Activated naive CD4-positive, alpha-beta T cell treated with anti-CD3 and anti-CD28 coated beads, Interleukin-2, amount 50 U/mL, for 72 hours (primary cell): Measurements from ENCODE around the gene KDM6A. TPM values are rescaled to one million over a fixed set of nuclear protein-coding genes. Genes with fewer than 3 reads are reported as not detected.
A peak's percentile ranks its signal among the peaks of the same experiment; 100 is the strongest.
"Not testable (repeated sequence)": the region's sequence is repeated elsewhere in the genome, so short reads cannot be mapped to it uniquely, and the experiment has no call there.

ENCODE experiments used
- ATAC-seq, 2 donors: fragments of 150-1000 bp; cut with Tn5 transposase; 2 replicates each; pipeline ENCODE4 v1.10.0; 2021; ENCODE audit warnings: mild to moderate bottlenecking in 2 of 2, moderate library complexity in 2 of 2
- DNase-seq, 2 donors: peaks; one replicate each; pipeline ENCODE4 v3.0.0; 2021 to 2022; ENCODE audit warnings: low spot score in 2 of 2
- H3K27ac Mint-ChIP-seq, 2 donors: one replicate each; pipeline ENCODE4 v1.8.0; 2022; ENCODE audit warnings: mild to moderate bottlenecking in 2 of 2, mixed read lengths in 2 of 2
- H3K36me3 Mint-ChIP-seq, 2 donors: one replicate each; pipeline ENCODE4 v1.8.0; 2022; ENCODE audit warnings: mixed read lengths in 2 of 2
- H3K9me3 Mint-ChIP-seq, 2 donors: one replicate each; pipeline ENCODE4 v1.8.0; 2022; ENCODE audit warnings: mixed read lengths in 2 of 2
- total RNA-seq, 2 donors: library from RNA; stranded (reverse); gene quantifications; one replicate each; pipeline ENCODE4 v1.2.3, GENCODE V29; 2022

KDM6A gene
- total RNA-seq, 2 donors from 2014 or later = 20.1 to 24.8 TPM

DNA sequence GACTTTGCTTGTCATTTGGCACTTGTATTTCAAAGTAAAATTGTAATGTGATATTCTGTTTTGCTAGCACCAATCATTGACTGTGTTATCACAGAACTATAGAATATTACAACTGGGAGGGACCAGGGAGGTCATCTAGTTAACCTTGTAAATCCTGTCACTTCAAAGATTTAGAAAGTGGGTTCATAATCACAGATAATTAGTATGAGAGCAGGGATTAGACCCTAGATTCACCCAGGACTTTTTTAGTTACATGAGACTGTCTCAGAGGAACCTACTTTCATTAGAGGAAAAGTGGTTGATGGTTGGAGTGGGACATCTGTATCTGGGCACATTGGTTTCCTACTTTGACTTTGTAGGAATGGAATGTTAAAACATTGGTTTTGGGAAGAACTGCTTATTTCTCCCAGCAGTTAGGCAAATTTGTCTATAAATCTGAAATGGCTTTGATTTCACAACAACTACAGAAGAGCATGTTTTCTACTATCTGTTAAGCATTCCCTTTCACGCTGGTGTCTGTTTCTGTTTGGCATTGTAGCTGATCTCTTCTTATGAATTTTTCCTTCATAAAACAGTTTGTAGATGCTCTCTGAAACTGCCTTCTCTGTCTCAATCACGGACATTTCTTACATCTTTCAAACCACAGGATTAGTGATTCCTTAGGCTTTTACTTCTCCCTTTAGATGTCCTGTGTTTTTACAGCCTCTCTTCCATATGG, 183.6 kb downstream of the KDM6A start:
- DNase-seq = no peak
- Mint-ChIP-seq H3K36me3 (no peaks in the 10 kb centered on the region), H3K9me3 (no peaks in the 10 kb centered on the region), H3K27ac (no peak overlapping the region)
- no peak for ATAC-seq

DNA sequence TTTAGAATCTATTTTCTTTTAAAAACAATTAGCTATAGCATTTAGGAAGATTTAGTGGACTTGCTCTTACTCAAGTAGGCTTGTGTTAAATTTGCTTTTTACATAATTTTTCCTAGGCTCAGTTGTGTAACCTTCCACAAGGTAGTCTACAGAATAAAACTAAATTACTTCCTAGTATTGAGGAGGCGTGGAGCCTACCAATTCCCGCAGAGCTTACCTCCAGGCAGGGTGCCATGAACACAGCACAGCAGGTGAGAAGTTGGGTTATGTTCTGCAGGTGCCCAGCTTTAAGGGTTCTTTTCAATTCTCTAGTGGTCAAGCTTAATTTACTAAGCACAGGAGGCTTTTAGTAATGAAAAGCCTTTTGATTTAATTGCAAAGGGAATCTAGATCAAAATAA, 186.9 kb downstream of the KDM6A start:
- not testable (repeated sequence) for DNase-seq, H3K9me3 Mint-ChIP-seq, ATAC-seq, H3K27ac Mint-ChIP-seq
- peaks cover 12 to 13% of the 10 kb centered on the region in 2 donors for H3K36me3 Mint-ChIP-seq

DNA sequence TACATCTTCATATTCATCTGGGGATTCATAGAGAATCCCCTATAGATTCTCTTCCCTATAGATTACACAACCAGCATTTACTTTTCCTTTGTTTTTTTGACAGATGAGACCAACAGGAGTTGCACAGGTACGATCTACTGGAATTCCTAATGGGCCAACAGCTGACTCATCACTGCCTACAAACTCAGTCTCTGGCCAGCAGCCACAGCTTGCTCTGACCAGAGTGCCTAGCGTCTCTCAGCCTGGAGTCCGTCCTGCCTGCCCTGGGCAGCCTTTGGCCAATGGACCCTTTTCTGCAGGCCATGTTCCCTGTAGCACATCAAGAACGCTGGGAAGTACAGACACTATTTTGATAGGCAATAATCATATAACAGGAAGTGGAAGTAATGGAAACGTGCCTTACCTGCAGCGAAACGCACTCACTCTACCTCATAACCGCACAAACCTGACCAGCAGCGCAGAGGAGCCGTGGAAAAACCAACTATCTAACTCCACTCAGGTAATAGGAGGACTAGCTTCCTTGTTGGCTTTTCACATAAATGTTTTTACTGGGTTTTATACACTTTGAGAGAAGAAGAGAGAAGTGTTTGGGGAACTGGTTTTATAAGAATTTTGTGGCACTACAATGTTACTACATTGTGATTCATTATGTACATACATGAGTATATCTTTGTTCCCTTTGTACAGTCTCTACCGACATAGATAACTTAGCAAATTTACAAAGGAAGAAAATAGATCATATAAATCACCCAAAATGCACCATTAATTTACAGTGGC, 190.5 kb downstream of the KDM6A start:
- ATAC-seq (no peak), DNase-seq (no peak)

GRCh38 chrX:45068569-45068968, 195.6 kb downstream of the KDM6A start:
- no peak for DNase-seq
- Mint-ChIP-seq H3K36me3 (peaks cover 17 to 18% of the 10 kb centered on the region in 2 donors), H3K27ac (peak overlapping the region; percentile 65 to 94), H3K9me3 (peaks cover 0 to 9% of the 10 kb centered on the region in 2 donors)
- ATAC-seq = peak; percentile 22 to 44

More for the DNA sequence above, 190.5 kb downstream of the KDM6A start:
- Mint-ChIP-seq H3K9me3 (peaks cover 0 to 9% of the 10 kb centered on the region in 2 donors), H3K36me3 (peaks cover 21 to 22% of the 10 kb centered on the region in 2 donors), H3K27ac (no peak overlapping the region)

GRCh38 chrX:45070116-45071007, 197.4 kb downstream of the KDM6A start:
- Mint-ChIP-seq H3K36me3 (peaks cover 4% of the 10 kb centered on the region in 2 donors), H3K27ac (peak overlapping the region in 1 of 2 donors; percentile 88), H3K9me3 (peaks cover 0 to 4% of the 10 kb centered on the region in 2 donors)
- DNase-seq = no peak
- peak; percentile 40 to 68 for ATAC-seq

GRCh38 chrX:45073011-45073410, 200.0 kb downstream of the KDM6A start:
- not testable (repeated sequence) for ATAC-seq, H3K36me3 Mint-ChIP-seq, H3K27ac Mint-ChIP-seq

DNA sequence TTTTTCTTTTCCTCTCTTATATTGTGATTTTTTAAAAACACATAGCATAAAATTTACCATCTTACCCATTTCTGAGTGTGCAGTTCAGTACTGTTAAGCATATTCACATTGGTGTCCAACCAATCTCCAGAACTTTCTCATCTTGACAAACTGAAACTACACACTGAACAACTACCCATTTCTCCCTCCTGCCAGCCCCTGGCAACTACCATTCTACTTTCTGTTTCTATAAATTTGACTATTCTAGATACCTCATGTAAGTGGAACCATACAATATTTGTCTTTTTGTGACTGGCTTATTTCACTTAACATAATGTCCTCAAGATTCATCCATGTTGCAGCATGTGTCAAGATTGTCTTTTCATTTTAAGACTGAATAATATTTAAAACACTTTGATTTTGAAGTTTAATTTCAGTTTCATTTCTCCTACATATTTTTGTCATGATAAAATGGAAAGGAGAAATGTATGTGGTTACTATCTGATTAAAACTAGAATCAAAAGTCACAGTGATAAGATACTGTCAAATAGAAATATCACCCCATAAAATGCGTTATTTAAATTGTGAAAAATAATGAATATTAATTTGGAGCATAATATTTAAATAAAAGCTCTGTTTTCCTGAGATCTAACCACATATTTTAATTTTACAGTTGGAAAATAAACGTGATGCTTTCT, 204.9 kb downstream of the KDM6A start:
- Mint-ChIP-seq H3K27ac (peak overlapping the region; percentile 16 to 44), H3K9me3 (no peaks in the 10 kb centered on the region), H3K36me3 (peaks cover 0 to 12% of the 10 kb centered on the region in 2 donors)
- ATAC-seq (peak; percentile 68 to 80), DNase-seq (no peak)

More at GRCh38 chrX:45073011-45073410, 200.0 kb downstream of the KDM6A start:
- DNase-seq, H3K9me3 Mint-ChIP-seq: not testable (repeated sequence)

GRCh38 chrX:45083314-45083713, 210.3 kb downstream of the KDM6A start:
- Mint-ChIP-seq H3K27ac (no peak overlapping the region), H3K36me3 (peaks cover 0 to 6% of the 10 kb centered on the region in 2 donors), H3K9me3 (no peaks in the 10 kb centered on the region)
- DNase-seq (no peak), ATAC-seq (no peak)

DNA sequence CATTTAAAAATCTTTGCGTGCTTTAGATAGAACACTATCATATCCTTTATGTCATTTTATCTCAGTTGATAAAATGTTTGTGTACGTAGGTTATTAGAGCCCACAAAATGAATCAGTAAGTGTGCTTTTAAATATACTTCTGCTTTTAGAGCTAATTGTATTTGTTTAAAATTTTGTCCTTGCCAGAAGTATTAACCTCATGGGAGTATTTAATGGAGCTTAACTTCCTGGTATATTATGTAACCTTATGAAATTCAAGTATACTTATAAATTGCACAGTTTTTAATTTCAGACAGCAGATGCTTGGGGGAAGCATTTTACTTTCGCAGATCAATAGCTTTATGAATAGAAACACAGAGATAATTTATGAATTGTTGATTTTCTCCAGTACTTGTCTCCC, 237.5 kb downstream of the KDM6A start:
- Mint-ChIP-seq H3K36me3 (peaks cover 8 to 10% of the 10 kb centered on the region in 2 donors), H3K27ac (no peak overlapping the region), H3K9me3 (peaks cover 0 to 7% of the 10 kb centered on the region in 2 donors)
- no peak for DNase-seq
- no peak for ATAC-seq

DNA sequence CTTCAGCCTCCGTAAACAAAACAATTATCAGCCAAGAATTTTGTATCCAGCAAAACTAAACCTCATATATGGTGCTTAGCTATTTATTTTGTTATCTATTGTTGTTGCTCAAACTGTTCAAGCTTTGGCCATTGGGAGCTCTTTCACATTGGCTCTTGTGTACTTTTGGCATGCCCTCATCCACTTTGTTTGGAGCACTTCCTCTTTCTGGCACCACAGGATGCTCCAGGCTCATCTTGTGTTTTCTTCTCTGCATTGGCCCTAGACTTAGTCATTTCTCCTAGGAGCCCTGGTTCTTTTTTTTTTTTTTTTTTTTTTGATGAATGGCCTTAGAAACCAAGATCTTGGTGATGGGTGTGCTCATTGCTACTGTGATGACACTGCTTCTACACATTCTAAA, 253.2 kb downstream of the KDM6A start:
- no peak overlapping the region for H3K27ac Mint-ChIP-seq
- ATAC-seq (no peak), DNase-seq (no peak)
- H3K9me3 Mint-ChIP-seq = peaks cover 4 to 10% of the 10 kb centered on the region in 2 donors
- peaks cover 5 to 15% of the 10 kb centered on the region in 2 donors for H3K36me3 Mint-ChIP-seq

DNA sequence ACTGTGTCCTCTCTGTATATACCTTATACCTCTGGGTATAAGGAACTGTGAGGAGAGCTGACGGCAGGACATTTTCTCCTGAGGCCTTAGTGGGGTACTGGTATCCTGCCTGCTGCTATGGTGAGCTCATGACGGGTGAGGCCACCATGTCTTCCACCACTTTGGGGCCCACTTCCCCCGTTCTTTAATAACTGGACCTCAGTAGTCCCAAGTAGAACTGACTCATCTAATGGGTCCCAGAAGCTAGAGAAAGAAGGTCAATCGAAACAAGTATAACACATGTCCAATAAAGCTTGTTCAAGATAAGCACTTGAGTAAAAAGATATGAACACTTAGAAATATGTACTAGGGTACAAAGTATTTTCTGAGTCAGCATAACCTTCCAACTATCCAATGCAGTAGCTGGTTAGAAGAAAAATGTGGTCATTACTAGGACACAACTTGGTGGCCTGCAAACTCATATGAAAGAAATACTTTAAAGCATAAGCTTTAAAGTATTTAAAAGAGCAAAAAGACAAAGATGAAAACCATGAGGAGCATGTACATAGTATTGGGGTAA, 256.0 kb downstream of the KDM6A start:
- H3K27ac Mint-ChIP-seq = no peak overlapping the region
- peaks cover 4 to 17% of the 10 kb centered on the region in 2 donors for H3K9me3 Mint-ChIP-seq
- ATAC-seq (no peak), DNase-seq (no peak)
- H3K36me3 Mint-ChIP-seq = peaks cover 5 to 15% of the 10 kb centered on the region in 2 donors

DNA sequence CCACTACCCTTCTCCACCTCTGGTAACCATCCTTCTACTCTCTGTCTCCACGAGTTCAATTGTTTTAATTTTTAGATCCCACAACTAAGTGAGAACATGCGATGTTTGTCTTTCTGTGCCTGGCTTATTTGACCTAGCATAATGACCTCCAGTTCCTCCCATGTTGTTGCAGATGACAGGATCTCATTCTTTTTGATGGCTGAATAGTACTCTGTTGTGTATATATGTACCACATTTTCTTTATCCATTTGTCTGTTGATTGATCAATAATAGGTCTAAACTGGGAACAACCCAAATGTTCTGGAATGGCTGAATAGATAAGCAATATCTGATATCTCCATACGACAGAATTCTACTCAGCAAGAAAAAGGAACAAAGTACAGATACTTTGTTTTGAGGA, 260.5 kb downstream of the KDM6A start:
- H3K36me3 Mint-ChIP-seq = peaks cover 0 to 9% of the 10 kb centered on the region in 2 donors
- H3K9me3 Mint-ChIP-seq = peaks cover 8 to 12% of the 10 kb centered on the region in 2 donors
- DNase-seq = no peak
- H3K27ac Mint-ChIP-seq = no peak overlapping the region
- ATAC-seq = no peak

DNA sequence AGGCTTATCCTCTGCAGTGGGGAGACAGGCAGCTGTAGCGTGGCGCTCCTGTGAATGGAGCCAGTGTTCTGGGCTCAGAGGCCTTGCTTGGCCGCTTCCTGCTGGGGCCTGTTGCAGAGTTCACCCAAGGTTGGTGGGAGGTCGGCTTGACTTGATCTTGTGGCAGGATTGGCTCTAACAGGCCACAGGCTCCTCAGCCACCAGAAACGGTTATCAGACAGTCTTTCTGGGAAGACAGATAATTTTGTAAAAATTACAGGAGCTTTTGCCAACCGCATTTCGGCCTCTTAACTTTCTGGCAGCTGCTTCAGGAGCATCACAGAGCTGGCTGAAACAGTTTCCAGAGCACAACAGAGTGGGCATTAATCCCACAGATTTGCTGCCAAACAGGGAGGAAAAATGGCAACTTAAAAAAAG, 261.3 kb downstream of the KDM6A start:
- Mint-ChIP-seq H3K9me3 (peaks cover 8 to 12% of the 10 kb centered on the region in 2 donors), H3K36me3 (peaks cover 0 to 9% of the 10 kb centered on the region in 2 donors), H3K27ac (no peak overlapping the region)
- DNase-seq = no peak
- no peak for ATAC-seq

- peak in 1 of 2 donors; percentile 44 for ATAC-seq
- DNase-seq = no peak
- peaks cover 0 to 9% of the 10 kb centered on the region in 2 donors for H3K36me3 Mint-ChIP-seq
- H3K27ac Mint-ChIP-seq = no peak overlapping the region
- H3K9me3 Mint-ChIP-seq = peaks cover 8 to 12% of the 10 kb centered on the region in 2 donors
These were observed 261.8 kb downstream of the KDM6A start for GRCh38 chrX:45134775-45135174.

GRCh38 chrX:45135391-45136075, 262.5 kb downstream of the KDM6A start:
- DNase-seq, H3K27ac Mint-ChIP-seq, H3K9me3 Mint-ChIP-seq, H3K36me3 Mint-ChIP-seq: not testable (repeated sequence)
- ATAC-seq = peak; percentile 16 to 18
